Stimulated activated CD4-positive, alpha-beta T cell treated with anti-CD3 and anti-CD28 coated beads, Interleukin-12 subunit alpha, Interleukin-12 subunit beta, amount 100 ng/mL, for 48 hours (primary cell): ENCODE results near the gene NEK8.

Experiments used
- DNase-seq, 3 donors: peaks; one replicate each; pipeline ENCODE4 v3.0.0-alpha.2; 2020; ENCODE audit warnings: low read depth in 2 of 3, low spot score in 1 of 3

NEK8 gene

DNA sequence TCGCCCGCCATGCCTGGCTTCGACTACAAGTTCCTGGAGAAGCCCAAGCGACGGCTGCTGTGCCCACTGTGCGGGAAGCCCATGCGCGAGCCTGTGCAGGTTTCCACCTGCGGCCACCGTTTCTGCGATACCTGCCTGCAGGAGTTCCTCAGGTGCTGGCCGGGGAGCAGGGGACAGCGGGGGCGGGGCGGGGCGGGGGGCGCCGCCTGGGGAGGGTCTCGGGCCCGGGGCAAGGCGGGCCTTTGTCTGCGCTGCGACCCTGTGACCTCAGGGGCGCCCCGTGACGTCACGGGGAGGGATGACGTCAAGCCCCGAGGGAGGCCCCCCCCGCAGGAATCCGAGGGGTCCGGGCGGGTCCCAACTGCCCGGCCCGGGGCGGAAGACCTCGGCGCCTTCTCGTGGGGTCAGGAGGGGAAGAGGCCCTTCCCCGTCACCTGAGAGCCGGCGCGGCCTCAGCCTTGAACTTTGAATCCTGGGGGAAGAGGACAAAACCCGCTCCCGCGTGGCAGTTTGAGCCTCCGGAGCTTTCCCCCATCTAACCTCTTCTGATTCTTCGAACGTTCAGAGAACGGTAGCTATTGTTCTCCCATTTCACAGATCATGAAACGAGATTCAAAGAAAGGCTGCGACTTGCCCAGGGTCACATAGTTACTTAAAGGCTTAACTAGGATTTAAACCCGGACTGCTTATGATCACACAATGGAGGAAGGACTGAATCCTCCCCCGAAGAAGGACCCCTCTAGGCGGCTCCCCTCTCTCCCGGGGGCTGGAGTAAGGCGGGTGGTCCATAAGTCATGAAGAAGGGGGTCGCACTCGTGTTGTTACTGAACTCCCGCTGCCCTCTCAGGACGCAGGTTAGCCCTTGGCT lies 15.8 kb downstream of the NEK8 start:
- DNase-seq: peak in 2 of 3 donors; percentile 53 to 57

DNA sequence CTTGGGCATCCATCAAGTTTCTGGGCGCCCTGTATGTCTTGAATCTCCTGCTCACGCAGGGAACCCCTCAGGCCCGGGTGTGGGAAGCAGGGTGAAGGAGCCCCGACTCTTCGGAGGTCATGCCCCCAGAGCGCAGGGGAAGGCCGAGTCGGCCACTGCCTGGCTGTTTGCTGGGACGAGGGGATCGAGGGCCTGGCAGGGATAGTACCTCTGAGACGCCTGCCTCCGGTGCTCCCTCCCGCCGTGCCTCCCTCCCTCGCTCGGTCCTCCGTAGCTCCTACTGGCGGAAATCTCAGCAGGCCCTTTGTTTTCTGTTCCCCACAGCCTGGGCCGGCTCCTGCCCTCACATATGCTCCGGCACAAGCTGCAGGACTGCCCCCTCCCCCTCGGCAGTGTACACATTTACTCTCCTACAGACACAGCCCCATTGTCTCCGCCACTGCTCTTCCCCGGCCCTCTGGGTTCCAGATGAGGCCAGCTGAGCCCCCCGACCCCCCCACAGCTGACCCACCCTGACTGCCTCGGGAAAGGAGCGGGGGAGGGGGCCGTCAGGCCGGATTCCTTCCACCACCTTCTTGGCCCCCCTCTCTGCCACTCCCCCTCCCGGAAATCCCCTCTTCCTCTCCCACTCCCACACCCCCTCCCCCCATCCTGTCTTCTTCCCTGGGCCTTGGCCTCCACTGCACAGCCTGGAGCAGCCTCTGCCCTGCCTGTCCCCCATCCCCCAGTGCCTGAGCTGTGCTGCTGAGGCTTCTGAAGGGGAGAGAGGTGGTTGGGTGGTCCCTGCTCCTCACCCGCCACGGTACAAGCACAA lies 16.6 kb downstream of the NEK8 start:
- no peak for DNase-seq

DNA sequence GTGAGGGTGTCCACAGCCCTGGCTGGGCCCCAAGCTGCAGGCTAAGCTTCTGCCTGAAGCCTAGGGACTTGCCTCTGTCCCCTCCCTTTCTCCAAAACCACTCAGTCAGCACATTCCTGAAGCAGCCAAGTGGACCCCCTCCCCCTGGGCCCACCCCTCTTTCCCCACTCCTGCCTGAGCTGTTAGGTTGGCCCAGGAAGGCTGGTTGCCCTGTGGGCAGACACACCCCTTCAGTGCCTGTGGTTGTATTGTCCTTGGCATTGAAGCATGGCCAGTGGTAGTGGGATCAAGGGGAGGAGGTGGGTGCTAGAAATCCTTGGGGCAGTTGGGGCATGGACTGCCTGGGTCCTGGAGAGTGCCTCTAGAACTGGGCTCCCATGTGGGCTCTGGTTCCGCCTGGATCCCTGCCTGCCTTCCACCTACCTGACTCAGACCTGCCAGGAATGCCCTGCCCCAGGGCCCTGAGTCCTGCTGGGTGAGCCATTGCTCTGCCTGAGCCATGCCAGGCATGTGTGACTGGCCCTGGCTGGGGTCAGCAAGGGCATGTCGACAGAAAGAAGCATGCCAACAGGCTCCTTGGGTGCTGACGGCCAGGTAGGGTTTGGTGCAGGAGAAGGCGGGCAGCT lies 17.3 kb downstream of the NEK8 start:
- no peak for DNase-seq

- no peak for DNase-seq
These were observed 18.0 kb downstream of the NEK8 start for GRCh38 chr17:28746611-28747050.

- DNase-seq: no peak
These were observed 18.6 kb downstream of the NEK8 start for GRCh38 chr17:28747051-28747691.

DNA sequence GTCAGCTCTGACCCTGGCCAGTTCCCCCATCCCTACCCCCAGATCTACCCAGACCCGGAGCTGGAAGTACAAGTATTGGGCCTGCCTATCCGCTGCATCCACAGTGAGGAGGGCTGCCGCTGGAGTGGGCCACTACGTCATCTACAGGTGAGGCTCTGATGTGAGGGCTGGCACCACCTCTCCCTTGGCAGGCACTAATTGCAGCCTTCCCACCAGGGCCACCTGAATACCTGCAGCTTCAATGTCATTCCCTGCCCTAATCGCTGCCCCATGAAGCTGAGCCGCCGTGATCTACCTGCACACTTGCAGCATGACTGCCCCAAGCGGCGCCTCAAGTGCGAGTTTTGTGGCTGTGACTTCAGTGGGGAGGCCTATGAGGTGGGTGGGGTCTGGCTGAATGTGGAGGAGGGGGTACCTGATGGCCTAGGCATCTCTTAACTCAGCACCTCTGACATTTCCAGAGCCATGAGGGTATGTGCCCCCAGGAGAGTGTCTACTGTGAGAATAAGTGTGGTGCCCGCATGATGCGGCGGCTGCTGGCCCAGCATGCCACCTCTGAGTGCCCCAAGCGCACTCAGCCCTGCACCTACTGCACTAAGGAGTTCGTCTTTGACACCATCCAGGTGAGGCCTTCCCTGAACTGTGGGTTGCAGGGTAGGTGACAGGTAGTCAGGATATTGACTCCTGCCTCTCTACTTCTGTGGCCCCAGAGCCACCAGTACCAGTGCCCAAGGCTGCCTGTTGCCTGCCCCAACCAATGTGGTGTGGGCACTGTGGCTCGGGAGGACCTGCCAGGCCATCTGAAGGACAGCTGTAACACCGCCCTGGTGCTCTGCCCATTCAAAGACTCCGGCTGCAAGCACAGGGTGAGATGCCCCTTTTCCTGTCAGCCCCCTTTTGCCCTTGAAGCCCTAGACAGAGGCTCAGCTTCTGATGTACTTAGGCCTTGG lies 19.5 kb downstream of the NEK8 start:
- no peak for DNase-seq

- DNase-seq: no peak
These were observed 20.4 kb downstream of the NEK8 start for GRCh38 chr17:28748852-28749515.

GRCh38 chr17:28749516-28750177 lies 21.1 kb downstream of the NEK8 start:
- no peak for DNase-seq

GRCh38 chr17:28750178-28751047 lies 21.8 kb downstream of the NEK8 start:
- DNase-seq: peak; percentile 82 to 95 (median 89)

- no peak for DNase-seq
These were observed 23.2 kb downstream of the NEK8 start for GRCh38 chr17:28751600-28752366.

- DNase-seq: no peak
These were observed 26.9 kb downstream of the NEK8 start for GRCh38 chr17:28755486-28755885.

DNA sequence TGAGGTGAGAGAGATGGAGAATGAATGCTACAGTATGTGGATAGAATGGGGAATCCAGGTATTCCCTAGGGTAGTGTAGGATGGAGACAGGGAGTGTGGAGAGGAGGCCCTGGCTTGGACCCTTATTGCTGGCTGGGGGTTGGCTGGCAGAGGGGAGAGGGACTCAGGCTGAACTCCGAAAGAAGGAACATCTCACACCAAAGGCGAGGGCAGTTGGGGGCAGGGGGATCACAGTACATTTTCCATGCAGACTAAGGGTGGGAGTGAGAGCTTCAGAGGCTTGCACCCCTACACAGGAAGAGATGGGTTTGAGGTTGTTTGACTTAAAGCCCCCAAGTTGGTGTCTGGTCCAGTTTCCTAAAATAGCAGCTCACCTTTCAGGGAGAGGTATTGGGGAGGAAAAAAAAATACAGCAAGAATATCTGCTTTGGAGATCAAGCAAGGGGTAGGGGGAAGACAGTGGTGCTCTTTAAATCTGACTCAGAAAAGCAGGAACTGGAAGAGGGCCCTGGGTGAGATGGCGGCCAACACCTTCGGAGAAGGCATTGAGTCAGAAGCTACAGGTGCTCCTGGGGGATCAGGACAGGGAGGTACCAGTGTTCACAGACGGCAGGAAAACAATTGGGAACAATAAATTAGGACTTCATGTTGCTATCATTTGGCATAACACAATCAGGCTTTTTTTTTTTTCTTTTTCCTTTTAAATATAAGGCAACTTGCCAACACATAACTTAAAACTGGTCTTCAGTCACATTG lies 27.6 kb downstream of the NEK8 start:
- DNase-seq: no peak

DNA sequence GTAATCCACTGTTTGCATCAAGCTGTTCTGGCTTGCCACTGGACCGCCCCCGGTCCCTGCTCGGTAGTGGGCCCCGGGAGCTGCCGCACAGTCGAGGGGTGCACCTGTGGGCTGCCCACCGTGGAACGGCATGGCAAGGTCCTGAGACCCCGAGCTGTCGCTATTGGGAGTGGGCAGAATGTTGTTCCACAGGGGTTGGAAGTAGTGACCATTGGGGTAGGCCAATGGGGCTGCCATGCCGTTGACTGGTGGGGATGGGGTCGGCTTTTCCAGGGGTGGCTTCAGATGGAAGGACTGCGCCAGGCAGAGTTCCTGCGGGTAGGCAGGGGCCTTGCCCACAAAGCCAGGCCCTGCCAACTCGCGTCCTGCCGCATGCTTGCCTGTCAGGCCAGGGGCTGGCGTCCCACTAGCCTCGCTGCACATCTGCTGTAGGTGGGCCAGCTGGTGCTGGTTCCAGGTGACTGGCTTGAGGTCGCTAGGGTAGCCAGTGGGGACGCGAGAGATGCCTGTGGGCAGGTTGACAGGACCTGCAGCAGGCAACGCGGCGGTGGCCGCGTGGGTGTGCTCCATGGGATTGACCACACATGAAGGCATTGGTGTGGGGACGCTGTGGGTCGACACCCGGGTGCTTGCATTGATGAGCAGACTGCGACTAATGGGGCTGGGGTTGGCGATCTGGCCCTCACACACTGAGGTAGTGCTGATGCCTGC lies 30.0 kb downstream of the NEK8 start:
- DNase-seq: no peak

DNA sequence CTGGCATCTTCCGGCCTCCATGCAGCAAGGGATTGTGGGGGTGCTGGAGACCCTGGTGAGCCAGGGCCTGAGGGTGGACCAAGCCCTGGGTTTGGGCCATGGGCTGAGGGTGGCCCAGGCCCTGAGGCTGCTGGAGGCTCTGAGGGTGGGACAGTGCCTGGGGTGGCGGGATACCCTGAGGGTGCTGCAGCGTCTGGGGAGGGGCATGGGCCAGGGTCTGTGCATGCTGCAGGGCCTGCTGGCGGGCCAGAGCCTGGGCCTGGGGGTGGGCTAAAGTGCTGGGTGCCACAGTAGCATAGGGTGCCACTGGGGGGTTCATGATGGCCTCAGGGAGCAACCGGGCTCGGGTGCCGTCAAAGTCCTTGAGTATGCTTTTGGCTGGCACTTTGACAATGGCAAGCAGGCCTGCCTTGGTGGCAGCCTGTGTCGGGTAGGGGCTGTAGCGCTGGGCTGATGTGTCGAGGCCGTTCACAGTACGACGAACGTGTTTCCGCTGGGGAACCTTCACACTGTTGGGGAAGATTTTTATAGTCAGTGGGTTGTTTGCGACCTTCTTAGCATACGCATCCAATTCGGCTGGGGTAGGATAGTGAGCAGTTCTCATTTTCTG lies 30.8 kb downstream of the NEK8 start:
- DNase-seq: no peak
